ENCODE results near the gene CTPS1. TPM values are rescaled to one million over a fixed set of nuclear protein-coding genes. Genes with fewer than 3 reads are reported as not detected.

CTPS1 gene
- polyA plus RNA-seq, 1 donor (not counting 4 experiments of a cell fraction or from before 2014, with no cell fraction given): 43.3 TPM

- Histone ChIP-seq H3K4me3 (ENCODE audit: control insufficient read depth in 2 of 3, extremely low read depth in 1 of 3, insufficient read depth in 2 of 3, low read depth in 1 of 3, low read length in 3 of 3) (no peak overlapping the region), H3K4me1 (ENCODE audit: control insufficient read depth, extremely low read depth, insufficient read depth, low read length) (no peaks in the 10 kb centered on the region), H3K9me3 (ENCODE audit: control insufficient read depth, low read depth, low read length) (no peaks in the 10 kb centered on the region), H3K79me2 (ENCODE audit: control insufficient read depth, insufficient read depth, low read length) (no peaks in the 10 kb centered on the region), H2AFZ (ENCODE audit: control insufficient read depth, low read length) (no peak overlapping the region), H3K27ac (ENCODE audit: control insufficient read depth, insufficient read depth, low read length) (no peak overlapping the region), H3K36me3 (ENCODE audit: control insufficient read depth in 2 of 2, extremely low read depth in 1 of 2, insufficient read depth in 2 of 2, low read length in 2 of 2) (peaks cover 31 to 47% of the 10 kb centered on the region in 2 experiments), H3K4me2 (ENCODE audit: control insufficient read depth, extremely low read depth, insufficient read depth, low read depth, low read length) (no peak overlapping the region), H3K9me1 (ENCODE audit: control insufficient read depth, extremely low read depth, insufficient read depth, low read length) (no peaks in the 10 kb centered on the region), H4K20me1 (ENCODE audit: control insufficient read depth, extremely low read depth, insufficient read depth, low read length) (peaks cover 8% of the 10 kb centered on the region), H3K9ac (ENCODE audit: control insufficient read depth, extremely low read depth, insufficient read depth, low read length) (no peak overlapping the region), H3K27me3 (ENCODE audit: control insufficient read depth, extremely low read depth, insufficient read depth, low read length) (no peaks in the 10 kb centered on the region)
- TF ChIP-seq CTCF (optimal IDR thresholded peaks at IDR 0.05 in 1 of 3, IDR thresholded peaks at IDR 0.05 in 1 of 3, conservative IDR thresholded peaks at IDR 0.05 in 1 of 3; ENCODE audit: extremely low read depth in 1 of 3, insufficient read depth in 2 of 3, low read length in 3 of 3): no peak
- no peak for TF ChIP-seq EZH2 (IDR thresholded peaks at IDR 0.05; ENCODE audit: low read length)
- FAIRE-seq (no peak), DNase-seq (ENCODE audit: low read depth, low spot score) (no peak)
- dilution Hi-C loops (cut with MboI; ENCODE audit: extremely low pct_ligation_motif_present, low sequenced_read_pairs): no loop called here
These were observed 37.9 kb downstream of the CTPS1 start for GRCh38 chr1:41017141-41018017.

GRCh38 chr1:41018018-41018410, 38.5 kb downstream of the CTPS1 start:
- no peaks in the 10 kb centered on the region for H3K4me1 ChIP-seq (ENCODE audit: control insufficient read depth, extremely low read depth, insufficient read depth, low read length)
- DNase-seq (ENCODE audit: low read depth, low spot score) (no peak), FAIRE-seq (no peak)
- H3K9me3 ChIP-seq (ENCODE audit: control insufficient read depth, low read depth, low read length): no peaks in the 10 kb centered on the region
- H2AFZ ChIP-seq (ENCODE audit: control insufficient read depth, low read length): no peak overlapping the region
- H3K4me2 ChIP-seq (ENCODE audit: control insufficient read depth, extremely low read depth, insufficient read depth, low read depth, low read length): no peak overlapping the region
- H3K79me2 ChIP-seq (ENCODE audit: control insufficient read depth, insufficient read depth, low read length): no peaks in the 10 kb centered on the region
- H3K9ac ChIP-seq (ENCODE audit: control insufficient read depth, extremely low read depth, insufficient read depth, low read length): no peak overlapping the region
- dilution Hi-C loops (cut with MboI; ENCODE audit: extremely low pct_ligation_motif_present, low sequenced_read_pairs): no loop called here
- H3K36me3 ChIP-seq (ENCODE audit: control insufficient read depth in 2 of 2, extremely low read depth in 1 of 2, insufficient read depth in 2 of 2, low read length in 2 of 2): peaks cover 28 to 43% of the 10 kb centered on the region in 2 experiments
- H3K9me1 ChIP-seq (ENCODE audit: control insufficient read depth, extremely low read depth, insufficient read depth, low read length): no peaks in the 10 kb centered on the region
- H3K4me3 ChIP-seq (ENCODE audit: control insufficient read depth in 2 of 3, extremely low read depth in 1 of 3, insufficient read depth in 2 of 3, low read depth in 1 of 3, low read length in 3 of 3): no peak overlapping the region
- H3K27me3 ChIP-seq (ENCODE audit: control insufficient read depth, extremely low read depth, insufficient read depth, low read length): no peaks in the 10 kb centered on the region
- H3K27ac ChIP-seq (ENCODE audit: control insufficient read depth, insufficient read depth, low read length): no peak overlapping the region
- no peak for TF ChIP-seq EZH2 (IDR thresholded peaks at IDR 0.05; ENCODE audit: low read length)
- no peak for TF ChIP-seq CTCF (optimal IDR thresholded peaks at IDR 0.05 in 1 of 3, IDR thresholded peaks at IDR 0.05 in 1 of 3, conservative IDR thresholded peaks at IDR 0.05 in 1 of 3; ENCODE audit: extremely low read depth in 1 of 3, insufficient read depth in 2 of 3, low read length in 3 of 3)
- H4K20me1 ChIP-seq (ENCODE audit: control insufficient read depth, extremely low read depth, insufficient read depth, low read length): peaks cover 9% of the 10 kb centered on the region

Measured in keratinocyte (primary cell).